ENCODE results near the gene MAGI3. TPM values are rescaled to one million over a fixed set of nuclear protein-coding genes. Genes with fewer than 3 reads are reported as not detected.
"Not testable (repeated sequence)": the region's sequence is repeated elsewhere in the genome, so short reads cannot be mapped to it uniquely, and the experiment has no call there.

MAGI3 gene
- polyA plus RNA-seq, 1 donor from 2014 or later: 10.8 TPM

GRCh38 chr1:113401728-113402127 is 11.4 kb downstream of the MAGI3 start:
- peaks cover 39% of the 10 kb centered on the region for H3K79me2 ChIP-seq (replicated peaks; ENCODE audit: insufficient read depth, low read length)
- no peak overlapping the region for H3K27ac ChIP-seq (ENCODE audit: low read length)
- H3K9ac ChIP-seq (ENCODE audit: low read length): no peak overlapping the region
- H3K4me3 ChIP-seq (ENCODE audit: low read length): no peak overlapping the region
- no peak overlapping the region for H2AFZ ChIP-seq (ENCODE audit: low read depth, low read length)
- H3K9me3 ChIP-seq (ENCODE audit: low read length): no peaks in the 10 kb centered on the region
- no peaks in the 10 kb centered on the region for H3K27me3 ChIP-seq (ENCODE audit: insufficient read depth, low read depth, low read length)
- H3K36me3 ChIP-seq (ENCODE audit: insufficient read depth, low read length): no peaks in the 10 kb centered on the region
- H3K4me2 ChIP-seq (ENCODE audit: low read length): no peak overlapping the region
- no peaks in the 10 kb centered on the region for H3K9me2 ChIP-seq (ENCODE audit: insufficient read depth, low read length)
- H3F3A ChIP-seq (ENCODE audit: insufficient read depth, low read length, poor library complexity, severe bottlenecking): no peaks in the 10 kb centered on the region
- no peak for TF ChIP-seq RAD21 (conservative IDR thresholded peaks at IDR 0.05)
- no peak for TF ChIP-seq TAF1 (IDR thresholded peaks at IDR 0.05; ENCODE audit: low read depth)
- no peak for TF ChIP-seq POLR2AphosphoS5 (IDR thresholded peaks at IDR 0.05)
- no peak for TF ChIP-seq EZH2 (IDR thresholded peaks at IDR 0.05; ENCODE audit: borderline replicate concordance, insufficient read depth, low read length, poor library complexity, severe bottlenecking)
- no peak for TF ChIP-seq SMC3 (conservative IDR thresholded peaks at IDR 0.05; ENCODE audit: poor library complexity)
- no peaks in the 10 kb centered on the region for H4K20me1 ChIP-seq (ENCODE audit: insufficient read depth)

- Histone ChIP-seq H3K4me3 (ENCODE audit: low read length) (no peak overlapping the region), H3F3A (ENCODE audit: insufficient read depth, low read length, poor library complexity, severe bottlenecking) (no peaks in the 10 kb centered on the region), H3K9me2 (ENCODE audit: insufficient read depth, low read length) (no peaks in the 10 kb centered on the region), H4K20me1 (ENCODE audit: insufficient read depth) (no peaks in the 10 kb centered on the region), H3K27me3 (ENCODE audit: insufficient read depth, low read depth, low read length) (no peaks in the 10 kb centered on the region), H3K36me3 (ENCODE audit: insufficient read depth, low read length) (no peaks in the 10 kb centered on the region), H3K27ac (ENCODE audit: low read length) (no peak overlapping the region), H3K79me2 (replicated peaks; ENCODE audit: insufficient read depth, low read length) (peaks cover 34% of the 10 kb centered on the region), H3K9me3 (ENCODE audit: low read length) (no peaks in the 10 kb centered on the region), H3K9ac (ENCODE audit: low read length) (no peak overlapping the region), H3K4me2 (ENCODE audit: low read length) (no peak overlapping the region), H2AFZ (ENCODE audit: low read depth, low read length) (no peak overlapping the region)
- TF ChIP-seq MXI1 (conservative IDR thresholded peaks at IDR 0.05; ENCODE audit: poor library complexity, severe bottlenecking) (no peak), RAD21 (conservative IDR thresholded peaks at IDR 0.05) (no peak)
Measured at GRCh38 chr1:113403065-113403464, 12.8 kb downstream of the MAGI3 start.

- Histone ChIP-seq H3K27ac (ENCODE audit: low read length) (no peak overlapping the region), H3F3A (ENCODE audit: insufficient read depth, low read length, poor library complexity, severe bottlenecking) (no peaks in the 10 kb centered on the region), H3K9ac (ENCODE audit: low read length) (no peak overlapping the region), H3K79me2 (replicated peaks; ENCODE audit: insufficient read depth, low read length) (peaks cover 9% of the 10 kb centered on the region), H3K4me2 (ENCODE audit: low read length) (no peak overlapping the region), H4K20me1 (ENCODE audit: insufficient read depth) (no peaks in the 10 kb centered on the region), H3K27me3 (ENCODE audit: insufficient read depth, low read depth, low read length) (no peaks in the 10 kb centered on the region), H3K4me3 (ENCODE audit: low read length) (no peak overlapping the region), H3K36me3 (ENCODE audit: insufficient read depth, low read length) (no peaks in the 10 kb centered on the region), H3K9me3 (ENCODE audit: low read length) (no peaks in the 10 kb centered on the region), H2AFZ (ENCODE audit: low read depth, low read length) (no peak overlapping the region), H3K9me2 (ENCODE audit: insufficient read depth, low read length) (no peaks in the 10 kb centered on the region)
- no peak for TF ChIP-seq TAF1 (IDR thresholded peaks at IDR 0.05; ENCODE audit: low read depth)
- TF ChIP-seq CTCF (IDR thresholded peaks at IDR 0.05; ENCODE audit: poor library complexity, severe bottlenecking): no peak
- no peak for TF ChIP-seq MXI1 (conservative IDR thresholded peaks at IDR 0.05; ENCODE audit: poor library complexity, severe bottlenecking)
- TF ChIP-seq REST (IDR thresholded peaks at IDR 0.05; ENCODE audit: borderline replicate concordance): no peak
- no peak for TF ChIP-seq SMC3 (conservative IDR thresholded peaks at IDR 0.05; ENCODE audit: poor library complexity)
- no peak for TF ChIP-seq EZH2 (IDR thresholded peaks at IDR 0.05; ENCODE audit: borderline replicate concordance, insufficient read depth, low read length, poor library complexity, severe bottlenecking)
- TF ChIP-seq POLR2AphosphoS5 (IDR thresholded peaks at IDR 0.05): no peak
Measured at GRCh38 chr1:113405573-113405972, 15.3 kb downstream of the MAGI3 start.

GRCh38 chr1:113406149-113406548 is 15.8 kb downstream of the MAGI3 start:
- H3K9ac ChIP-seq (ENCODE audit: low read length); H3K27me3 ChIP-seq (ENCODE audit: insufficient read depth, low read depth, low read length); H3K4me2 ChIP-seq (ENCODE audit: low read length); H3K9me2 ChIP-seq (ENCODE audit: insufficient read depth, low read length); H3K27ac ChIP-seq (ENCODE audit: low read length); H3K4me3 ChIP-seq (ENCODE audit: low read length); H3K36me3 ChIP-seq (ENCODE audit: insufficient read depth, low read length); H4K20me1 ChIP-seq (ENCODE audit: insufficient read depth); H3K79me2 ChIP-seq (replicated peaks; ENCODE audit: insufficient read depth, low read length); H3K9me3 ChIP-seq (ENCODE audit: low read length); H3F3A ChIP-seq (ENCODE audit: insufficient read depth, low read length, poor library complexity, severe bottlenecking); H2AFZ ChIP-seq (ENCODE audit: low read depth, low read length): not testable (repeated sequence)

All from neural cell (in vitro differentiated cells).